ENCODE results near the gene C10orf67.

Gene C10orf67

DNA sequence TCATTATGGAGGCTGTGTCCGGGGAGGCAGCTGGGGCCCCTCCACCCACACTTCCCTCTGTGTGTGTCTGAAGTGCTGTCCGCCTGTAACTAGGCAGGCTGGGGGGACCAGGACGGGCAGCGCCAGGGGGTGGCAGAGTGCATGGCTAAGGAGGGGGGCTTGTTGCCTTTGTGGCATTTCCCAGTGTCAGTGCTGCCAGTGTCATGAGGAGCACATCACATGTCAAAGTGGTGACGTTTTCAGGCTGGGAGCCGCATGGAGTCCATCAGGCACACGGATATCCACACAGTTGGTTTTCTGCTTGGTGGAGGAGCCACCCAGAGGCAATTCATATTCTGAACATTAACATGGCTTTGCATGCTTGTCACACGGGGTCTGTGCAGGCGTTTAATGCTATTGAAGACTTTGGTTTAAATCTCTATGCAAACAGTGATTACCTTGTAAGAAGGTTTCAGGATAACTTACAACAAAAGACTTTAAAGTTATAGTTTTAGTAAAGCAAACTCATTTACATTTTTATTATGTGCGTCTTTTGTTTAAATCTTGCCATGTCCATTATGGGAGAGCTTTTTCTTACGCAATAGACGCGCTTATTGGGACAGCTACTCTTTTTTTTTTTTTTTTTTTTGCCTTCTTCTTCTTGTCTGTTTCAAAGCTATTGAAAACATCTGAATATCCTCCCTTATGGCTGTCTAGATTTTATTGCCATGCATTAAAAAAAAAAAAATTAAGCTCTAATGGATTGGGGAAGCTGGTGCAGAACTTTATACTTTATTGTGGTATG is 52.9 kb downstream of the C10orf67 start:
- no peaks in the 10 kb centered on the region for H3K9me3 ChIP-seq
- H3K4me1 ChIP-seq: no peaks in the 10 kb centered on the region
- no peak overlapping the region for H3K4me3 ChIP-seq (ENCODE audit: low read depth, low read length)
- peak; percentile 24 for DNase-seq
- TF ChIP-seq CTCF (IDR thresholded peaks at IDR 0.05; ENCODE audit: low read depth, low read length): no peak
- peaks cover 8% of the 10 kb centered on the region for H3K27me3 ChIP-seq
- no peaks in the 10 kb centered on the region for H3K36me3 ChIP-seq

DNA sequence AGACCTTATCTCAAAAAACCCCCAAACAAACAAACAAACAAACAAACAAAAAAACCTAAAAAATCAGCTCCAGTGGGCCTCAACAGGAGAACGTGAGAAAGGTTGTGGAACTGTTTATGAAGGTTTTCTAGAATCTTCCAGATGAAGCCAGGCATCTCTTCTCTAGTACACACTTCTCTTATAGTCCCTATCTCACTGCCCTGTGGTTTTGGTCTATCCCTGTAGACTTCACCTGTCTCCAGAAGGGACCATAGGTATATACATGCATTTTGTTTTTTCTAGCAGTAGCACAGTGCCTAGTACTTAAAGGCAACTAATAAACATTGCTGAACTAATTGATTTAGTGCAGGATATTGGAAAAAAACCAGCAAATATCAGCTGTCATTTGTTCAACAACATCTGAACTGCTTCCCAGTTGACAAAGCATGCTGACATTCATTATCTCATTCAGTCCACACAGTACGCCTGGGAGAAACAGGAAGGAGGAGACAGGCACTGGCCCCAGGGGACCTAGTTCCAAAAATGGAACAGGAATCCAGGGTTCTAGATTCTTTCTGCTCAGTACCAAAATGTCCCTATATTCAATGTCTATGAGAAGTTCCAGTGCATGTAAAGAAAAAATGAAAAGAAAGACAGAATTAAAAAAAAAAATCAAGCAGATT is 59.8 kb downstream of the C10orf67 start:
- no peak for TF ChIP-seq CTCF (IDR thresholded peaks at IDR 0.05; ENCODE audit: low read depth, low read length)
- H3K27me3 ChIP-seq: peaks cover under 1% of the 10 kb centered on the region; the same call in 1 of the 2 replicates
- no peak overlapping the region for H3K4me3 ChIP-seq (ENCODE audit: low read depth, low read length)
- H3K36me3 ChIP-seq: no peaks in the 10 kb centered on the region
- no peaks in the 10 kb centered on the region for H3K9me3 ChIP-seq
- no peaks in the 10 kb centered on the region for H3K4me1 ChIP-seq
- DNase-seq: no peak

GRCh38 chr10:23284155-23284554 is 60.4 kb downstream of the C10orf67 start:
- TF ChIP-seq CTCF (IDR thresholded peaks at IDR 0.05; ENCODE audit: low read depth, low read length): no peak
- no peak for DNase-seq
- Histone ChIP-seq H3K36me3 (no peaks in the 10 kb centered on the region), H3K4me3 (ENCODE audit: low read depth, low read length) (no peak overlapping the region), H3K4me1 (no peaks in the 10 kb centered on the region), H3K9me3 (no peaks in the 10 kb centered on the region), H3K27me3 (no peaks in the 10 kb centered on the region; the same call in 1 of the 2 replicates)

- Histone ChIP-seq H3K27me3 (no peaks in the 10 kb centered on the region; the same call in 1 of the 2 replicates), H3K9me3 (no peaks in the 10 kb centered on the region), H3K36me3 (no peaks in the 10 kb centered on the region), H3K4me3 (ENCODE audit: low read depth, low read length) (no peak overlapping the region), H3K4me1 (no peaks in the 10 kb centered on the region)
- no peak for TF ChIP-seq CTCF (IDR thresholded peaks at IDR 0.05; ENCODE audit: low read depth, low read length)
- DNase-seq: no peak
Measured at GRCh38 chr10:23283680-23284079, 60.9 kb downstream of the C10orf67 start.

GRCh38 chr10:23281044-23281433 is 63.6 kb downstream of the C10orf67 start:
- Histone ChIP-seq H3K27me3 (no peaks in the 10 kb centered on the region; the same call in 1 of the 2 replicates), H3K9me3 (no peaks in the 10 kb centered on the region), H3K4me3 (ENCODE audit: low read depth, low read length) (no peak overlapping the region), H3K36me3 (no peaks in the 10 kb centered on the region), H3K4me1 (no peaks in the 10 kb centered on the region)
- DNase-seq: no peak
- TF ChIP-seq CTCF (IDR thresholded peaks at IDR 0.05; ENCODE audit: low read depth, low read length): no peak

Measured in BE2C (cell line).